ENCODE data around the gene KRTAP5-6.

KRTAP5-6 gene

GRCh38 chr11:1696608-1697570 lies at the start of gene KRTAP5-6:
KRTAP5-6 (plus strand) TSS chr11:1697195; CDS start chr11:1697246, 51 bp downstream.
- no peak for DNase-seq

- no peak for DNase-seq
Measured at GRCh38 chr11:1647901-1648652, 48.9 kb upstream of the KRTAP5-6 start.

GRCh38 chr11:1648653-1649420 lies 48.2 kb upstream of the KRTAP5-6 start:
- DNase-seq: no peak

- no peak for DNase-seq
Measured at GRCh38 chr11:1650034-1650917, 46.7 kb upstream of the KRTAP5-6 start.

- DNase-seq: no peak
Measured at GRCh38 chr11:1650918-1651262, 46.1 kb upstream of the KRTAP5-6 start.

GRCh38 chr11:1651411-1651980 lies 45.5 kb upstream of the KRTAP5-6 start:
- DNase-seq: no peak

- no peak for DNase-seq
Measured at GRCh38 chr11:1652026-1652425, 45.0 kb upstream of the KRTAP5-6 start.

GRCh38 chr11:1652442-1652770 lies 44.6 kb upstream of the KRTAP5-6 start:
- DNase-seq: no peak

- peak; percentile 69 to 71 for DNase-seq
Measured at GRCh38 chr11:1652771-1653540, 44.0 kb upstream of the KRTAP5-6 start.

- no peak for DNase-seq
Measured at GRCh38 chr11:1653541-1654387, 43.2 kb upstream of the KRTAP5-6 start.

GRCh38 chr11:1654388-1655167 lies 42.4 kb upstream of the KRTAP5-6 start:
- DNase-seq: no peak

GRCh38 chr11:1655168-1656060 lies 41.6 kb upstream of the KRTAP5-6 start:
- DNase-seq: no peak

- DNase-seq: no peak
Measured at GRCh38 chr11:1656061-1656441, 40.9 kb upstream of the KRTAP5-6 start.

GRCh38 chr11:1656670-1657069 lies 40.3 kb upstream of the KRTAP5-6 start:
- DNase-seq: no peak

- no peak for DNase-seq
Measured at GRCh38 chr11:1659506-1659905, 37.5 kb upstream of the KRTAP5-6 start.

- no peak for DNase-seq
Measured at GRCh38 chr11:1660111-1660867, 36.7 kb upstream of the KRTAP5-6 start.
